Esophagus squamous epithelium (tissue), 5 donors: ENCODE results near the gene TMEM39B. TPM values are rescaled to one million over a fixed set of nuclear protein-coding genes. Genes with fewer than 3 reads are reported as not detected.

ENCODE experiments used
- DNase-seq: peaks from one replicate; lab custom pipeline; 2025; lab: John Stamatoyannopoulos, UW
- H3K27ac ChIP-seq, 4 donors: fragments of 200-600 bp; sonication (generic); one replicate each; pipeline ENCODE4 v1.5.1; 2016 to 2019; ENCODE audit warnings: mild to moderate bottlenecking in 1 of 4
- H3K27me3 ChIP-seq, 4 donors: fragments of 200-600 bp; sonication (generic); 1 replicate in 3 of 4; 2 replicates in 1 of 4; pipeline versions ENCODE4 v1.5.1 to v1.6.0; 2017 to 2021; ENCODE audit warnings: antibody characterized with exemption in 1 of 4
- H3K36me3 ChIP-seq, 3 donors: fragments of 200-600 bp; sonication (generic); one replicate each; pipeline ENCODE4 v1.5.1; 2016 to 2019
- H3K4me1 ChIP-seq, 3 donors: fragments of 200-600 bp; sonication (generic); one replicate each; pipeline ENCODE4 v1.5.1; 2017 to 2019
- H3K4me3 ChIP-seq, 4 donors: fragments of 200-600 bp; sonication (generic); 1 replicate in 3 of 4; 2 replicates in 1 of 4; pipeline ENCODE4 v1.5.1; 2016 to 2019; ENCODE audit warnings: mild to moderate bottlenecking in 2 of 4, moderate library complexity in 1 of 4
- H3K9me3 ChIP-seq, 3 donors: fragments of 200-600 bp; sonication (generic); one replicate each; pipeline ENCODE4 v1.5.1; 2016 to 2019
- CTCF ChIP-seq, 6 experiments: fragments of 450-650 bp in 4 of 6; fragments of 200-600 bp in 2 of 6; sonication (generic) in 2 of 6; IDR thresholded peaks; one replicate each; pipeline ENCODE4 v1.5.1; 2016 to 2019; ENCODE audit warnings: antibody characterized with exemption in 6 of 6, mild to moderate bottlenecking in 4 of 6, moderate library complexity in 4 of 6
- POLR2A ChIP-seq, 4 donors: fragments of 450-650 bp; IDR thresholded peaks; one replicate each; pipeline ENCODE4 v1.6.1; 2017; ENCODE audit warnings: antibody characterized with exemption in 4 of 4, mild to moderate bottlenecking in 4 of 4, moderate library complexity in 3 of 4
- WGBS, 2 donors: methylation state at CpG; one replicate each; pipeline ENCODE4 v1.1.5; 2018; 5-methylcytosine and 5-hydroxymethylcytosine counted together
- intact Hi-C: fragments of 100-400 bp; cut with DNase I; formaldehyde crosslinking; loops from one replicate; pipeline ENCODE4 v1.15.0; 2022
- total RNA-seq, 4 donors: library from RNA; depleted of rRNA; stranded (reverse); fragments of >200 nt; gene quantifications; one replicate each; pipeline ENCODE4 v1.1.0, GENCODE V29; 2016
- donor health status: DM: yes; HTN: yes; CAD: no.

Gene TMEM39B
- total RNA-seq, 4 donors from 2014 or later, result 3.6 to 5.6 (median 4.9) TPM

- H3K4me3 ChIP-seq, result no peak overlapping the region
- H3K9me3 ChIP-seq, result no peaks in the 10 kb centered on the region
- H3K36me3 ChIP-seq, result peaks cover 6 to 27% (median 7%) of the 10 kb centered on the region in 3 donors
- DNase-seq, result no peak
- intact Hi-C loops, result no loop called here
- no peak overlapping the region for H3K27ac ChIP-seq
- no peak for TF ChIP-seq CTCF (IDR thresholded peaks at IDR 0.05)
- TF ChIP-seq POLR2A (IDR thresholded peaks at IDR 0.05), result no peak
- 80 to 92% methylated on average over 1 of the region's 1 CpG for WGBS, 2 donors
- H3K27me3 ChIP-seq, result no peaks in the 10 kb centered on the region
- peaks cover 9 to 27% (median 17%) of the 10 kb centered on the region in 3 donors for H3K4me1 ChIP-seq
Measured at GRCh38 chr1:32105338-32105737, 32.6 kb downstream of the TMEM39B start.

- no peak for DNase-seq
Measured at GRCh38 chr1:32106663-32107275, 34.0 kb downstream of the TMEM39B start.

GRCh38 chr1:32107742-32108661, 35.3 kb downstream of the TMEM39B start, which contains the start of gene KPNA6:
Gene KPNA6, plus strand, starts transcription at chr1:32108056. Its CDS starts 75 bp downstream, at chr1:32108131.
- Histone ChIP-seq H3K4me1 (peaks cover 27 to 53% (median 31%) of the 10 kb centered on the region in 3 donors), H3K4me3 (peak within 1 kb of the TSS; percentile 75 to 95 (median 92)), H3K27ac (peak within 1 kb of the TSS; percentile 95 to 98 (median 96)), H3K9me3 (no peaks in the 10 kb centered on the region), H3K27me3 (no peaks in the 10 kb centered on the region), H3K36me3 (peaks cover 0 to 2% (median 0%) of the 10 kb centered on the region in 3 donors)
- 0% methylated on average over 13 to 21 of the region's 45 CpGs for WGBS, 2 donors
- peak; percentile 16 for DNase-seq
- TF ChIP-seq POLR2A (IDR thresholded peaks at IDR 0.05) (peak in 1 of 4 donors; percentile 55), CTCF (IDR thresholded peaks at IDR 0.05) (peak in 2 of 6 experiments; percentile 12 to 15)
- intact Hi-C loops, result no loop called here

More at GRCh38 chr1:32106663-32107275, 34.0 kb downstream of the TMEM39B start:
- no peak for TF ChIP-seq CTCF (IDR thresholded peaks at IDR 0.05)
- no peak for TF ChIP-seq POLR2A (IDR thresholded peaks at IDR 0.05)
- WGBS, 2 donors, result 81 to 87% methylated on average over 9 of the region's 9 CpGs
- intact Hi-C loops, result no loop called here
- Histone ChIP-seq H3K9me3 (no peaks in the 10 kb centered on the region), H3K27me3 (no peaks in the 10 kb centered on the region), H3K27ac (peak overlapping the region in 2 of 4 donors; percentile 95 to 96), H3K36me3 (peaks cover 0 to 12% (median 7%) of the 10 kb centered on the region in 3 donors), H3K4me1 (peaks cover 24 to 41% (median 29%) of the 10 kb centered on the region in 3 donors), H3K4me3 (peak overlapping the region in 2 of 4 donors; percentile 91 to 94)

GRCh38 chr1:32111040-32111623, 38.4 kb downstream of the TMEM39B start:
- TF ChIP-seq POLR2A (IDR thresholded peaks at IDR 0.05), result no peak
- no peak for TF ChIP-seq CTCF (IDR thresholded peaks at IDR 0.05)
- 58 to 63% methylated on average over 2 of the region's 2 CpGs for WGBS, 2 donors
- H3K9me3 ChIP-seq, result no peaks in the 10 kb centered on the region
- intact Hi-C loops, result no loop called here
- H3K27me3 ChIP-seq, result no peaks in the 10 kb centered on the region
- peaks cover 31 to 83% (median 35%) of the 10 kb centered on the region in 3 donors for H3K4me1 ChIP-seq
- H3K36me3 ChIP-seq, result peaks cover 0 to 20% (median 0%) of the 10 kb centered on the region in 3 donors
- peak overlapping the region; percentile 7 to 31 (median 24) for H3K27ac ChIP-seq
- H3K4me3 ChIP-seq, result peak overlapping the region in 1 of 4 donors; percentile 1
- DNase-seq, result no peak
